KOPT-K1 (cell line): Measurements from ENCODE around the gene CST8.

Source experiments
- H3K27ac ChIP-seq: fragments of 200-600 bp; sonication (generic); 2 replicates; pipeline ENCODE4 v1.5.1; 2016; ENCODE audit warnings: antibody characterized with exemption, mild to moderate bottlenecking, low read depth, low read length; ENCODE audit not compliant: poor library complexity, severe bottlenecking
- H3K36me3 ChIP-seq: fragments of 200-600 bp; sonication (generic); 2 replicates; pipeline ENCODE4 v1.5.1; 2017; ENCODE audit warnings: antibody characterized with exemption, mild to moderate bottlenecking, low read length, moderate library complexity; ENCODE audit not compliant: insufficient read depth
- H3K9me3 ChIP-seq: fragments of 200-600 bp; sonication (generic); 2 replicates; pipeline ENCODE4 v1.5.1; 2017; ENCODE audit warnings: antibody characterized with exemption, low read length, mild to moderate bottlenecking; ENCODE audit not compliant: insufficient read depth, poor library complexity, severe bottlenecking

CST8 gene, protein sequence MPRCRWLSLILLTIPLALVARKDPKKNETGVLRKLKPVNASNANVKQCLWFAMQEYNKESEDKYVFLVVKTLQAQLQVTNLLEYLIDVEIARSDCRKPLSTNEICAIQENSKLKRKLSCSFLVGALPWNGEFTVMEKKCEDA

GRCh38 chr20:23490817-23491216 lies at the start of gene CST8:
Gene CST8 (plus strand): TSS chr20:23491117. CDS start chr20:23491668, 551 bp downstream.
- H3K9me3 ChIP-seq = peaks cover 4% of the 10 kb centered on the region
- H3K36me3 ChIP-seq = no peaks in the 10 kb centered on the region
- H3K27ac ChIP-seq = no peak within 1 kb of the TSS

- Histone ChIP-seq H3K27ac (no peak overlapping the region), H3K36me3 (no peaks in the 10 kb centered on the region), H3K9me3 (no peaks in the 10 kb centered on the region)
Observed at GRCh38 chr20:23441850-23442313, 49.0 kb upstream of the CST8 start.

DNA sequence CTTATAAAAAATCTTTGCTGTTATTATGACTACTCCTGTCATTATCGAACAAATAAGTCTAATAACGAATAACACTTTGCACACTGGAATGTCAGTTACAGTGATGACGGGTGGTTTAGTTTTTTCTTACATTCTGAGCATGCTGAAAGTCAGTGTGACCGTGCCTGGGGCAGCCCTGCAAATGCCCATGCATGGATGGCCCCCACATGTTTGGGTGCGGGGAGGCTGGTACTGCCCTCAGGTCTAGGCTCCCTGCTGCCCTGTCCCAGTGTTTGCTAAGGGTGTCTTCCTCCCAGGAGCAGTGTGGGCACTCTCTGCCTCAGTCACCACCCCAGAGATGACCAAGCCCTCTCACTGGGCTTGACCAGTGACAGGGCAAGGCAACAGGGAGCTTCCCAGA lies 48.5 kb upstream of the CST8 start:
- H3K9me3 ChIP-seq = no peaks in the 10 kb centered on the region
- no peak overlapping the region for H3K27ac ChIP-seq
- H3K36me3 ChIP-seq = no peaks in the 10 kb centered on the region

DNA sequence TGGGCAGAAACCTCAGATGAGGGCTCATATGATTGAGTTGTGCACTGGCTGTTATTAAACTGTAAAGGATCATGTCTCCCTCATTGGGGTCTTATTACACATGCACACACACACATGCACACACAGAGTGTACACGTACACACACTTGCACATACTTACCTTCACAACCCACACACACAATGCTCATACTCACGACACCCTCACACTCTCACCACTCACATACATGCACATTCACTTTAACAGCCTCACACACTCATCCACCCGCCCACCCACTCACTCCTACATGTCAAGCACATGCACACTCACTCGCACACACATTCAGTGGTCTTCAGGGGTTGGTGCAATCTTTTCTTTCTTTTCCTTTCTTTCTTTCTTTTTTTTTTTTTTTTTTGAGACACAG lies 46.1 kb upstream of the CST8 start:
- no peaks in the 10 kb centered on the region for H3K36me3 ChIP-seq

DNA sequence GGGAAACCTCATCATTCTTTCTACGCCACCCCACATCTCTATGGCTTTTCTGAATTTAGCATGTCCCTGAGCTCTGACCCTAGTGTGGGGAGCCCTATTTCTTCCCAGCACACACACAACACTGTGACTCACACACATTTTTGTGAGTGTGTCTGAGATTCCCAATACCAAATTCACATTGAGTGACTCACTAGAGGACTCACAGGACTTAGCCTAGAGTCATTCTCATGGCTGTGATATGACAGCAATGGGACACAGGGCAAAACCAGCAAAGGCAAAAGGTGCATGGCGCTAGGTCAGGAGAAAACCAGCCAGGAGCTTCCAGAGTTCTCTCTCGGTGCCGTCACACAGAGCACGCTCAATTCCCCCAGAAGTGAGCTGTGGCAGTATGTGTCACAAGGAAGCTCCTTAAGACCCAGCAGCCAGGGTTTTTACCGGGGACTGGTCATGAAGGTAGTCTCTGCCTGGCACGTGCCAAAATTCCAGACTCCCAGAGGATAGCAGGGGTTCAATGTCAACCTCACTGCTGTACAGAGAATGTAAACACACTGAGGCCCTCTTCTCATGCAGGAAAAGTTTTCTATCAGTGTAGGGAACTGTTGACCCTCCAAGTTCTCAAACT lies 45.2 kb upstream of the CST8 start:
- Histone ChIP-seq H3K9me3 (no peaks in the 10 kb centered on the region), H3K36me3 (no peaks in the 10 kb centered on the region), H3K27ac (no peak overlapping the region)

More for the DNA sequence above, 46.1 kb upstream of the CST8 start:
- H3K27ac ChIP-seq = no peak overlapping the region
- no peaks in the 10 kb centered on the region for H3K9me3 ChIP-seq

GRCh38 chr20:23446505-23446904 lies 44.4 kb upstream of the CST8 start:
- Histone ChIP-seq H3K27ac (no peak overlapping the region), H3K9me3 (no peaks in the 10 kb centered on the region), H3K36me3 (no peaks in the 10 kb centered on the region)

GRCh38 chr20:23448167-23448566 lies 42.8 kb upstream of the CST8 start:
- Histone ChIP-seq H3K36me3 (no peaks in the 10 kb centered on the region), H3K27ac (no peak overlapping the region), H3K9me3 (no peaks in the 10 kb centered on the region)

DNA sequence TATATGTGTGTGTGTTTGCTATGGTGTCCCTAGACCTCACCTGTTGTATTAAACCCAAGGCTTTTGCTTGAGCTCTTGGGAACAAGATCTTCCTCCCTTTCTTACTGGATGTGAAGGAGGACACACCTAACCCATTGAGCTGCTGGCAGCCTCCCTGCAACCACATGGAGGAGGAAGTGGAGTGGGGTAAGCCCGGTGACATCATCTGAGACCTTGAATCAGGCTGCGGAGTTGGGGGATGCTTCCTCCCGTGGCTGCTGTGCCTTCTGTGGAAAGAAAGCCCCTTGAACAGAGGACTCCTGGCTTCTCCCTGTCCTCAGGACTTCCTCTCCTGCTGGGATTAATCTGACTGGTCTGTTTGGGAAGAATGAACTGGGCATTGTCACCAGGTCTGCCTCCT lies 41.5 kb upstream of the CST8 start:
- H3K27ac ChIP-seq = no peak overlapping the region
- H3K9me3 ChIP-seq = no peaks in the 10 kb centered on the region
- no peaks in the 10 kb centered on the region for H3K36me3 ChIP-seq

DNA sequence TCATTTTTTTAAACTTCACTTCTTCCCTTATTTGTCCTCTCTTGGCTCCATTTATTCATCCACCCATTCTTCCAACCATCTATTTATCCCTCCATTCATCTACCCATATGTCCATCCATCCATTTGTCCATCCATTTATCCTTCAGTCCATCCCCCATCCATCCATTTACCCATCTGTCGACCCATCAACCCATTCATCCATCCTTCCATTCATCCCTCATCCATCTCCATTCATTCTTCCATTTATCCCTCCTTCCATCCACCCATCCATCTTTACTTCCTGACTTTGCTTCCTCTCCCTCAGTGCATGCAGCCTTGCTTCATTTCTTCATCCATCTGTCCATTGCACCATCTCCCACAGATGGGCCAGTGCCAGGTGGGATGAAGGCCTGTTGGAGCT lies 40.0 kb upstream of the CST8 start:
- Histone ChIP-seq H3K36me3 (no peaks in the 10 kb centered on the region), H3K27ac (no peak overlapping the region)

DNA sequence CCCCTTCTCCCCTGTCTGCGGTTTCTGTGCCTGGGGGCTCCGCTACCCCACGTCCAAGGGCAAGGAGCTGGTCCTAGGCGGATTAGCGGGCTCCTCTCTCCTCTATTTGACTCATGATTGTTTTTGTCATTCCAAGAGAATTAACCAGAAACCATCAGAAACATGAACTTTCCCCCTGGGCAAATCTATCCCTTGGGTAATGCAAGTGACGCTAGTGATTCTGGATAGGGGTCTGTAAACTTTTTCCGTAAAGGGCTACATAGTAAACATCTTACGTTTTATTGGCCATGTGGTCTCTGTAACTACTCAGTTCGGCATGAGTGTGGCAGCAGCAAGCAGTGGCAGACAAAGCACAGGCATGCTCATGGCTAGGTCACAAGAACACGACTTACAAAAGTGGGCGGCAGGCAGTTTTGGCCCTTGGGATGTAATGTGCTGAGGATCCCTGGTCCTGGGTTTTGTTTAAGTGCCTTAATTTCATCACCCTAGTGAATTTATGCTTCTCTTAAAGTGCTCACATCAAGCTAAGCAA lies 38.9 kb upstream of the CST8 start:
- Histone ChIP-seq H3K9me3 (no peaks in the 10 kb centered on the region), H3K36me3 (no peaks in the 10 kb centered on the region), H3K27ac (no peak overlapping the region)

More for the DNA sequence above, 40.0 kb upstream of the CST8 start:
- H3K9me3 ChIP-seq = no peaks in the 10 kb centered on the region

DNA sequence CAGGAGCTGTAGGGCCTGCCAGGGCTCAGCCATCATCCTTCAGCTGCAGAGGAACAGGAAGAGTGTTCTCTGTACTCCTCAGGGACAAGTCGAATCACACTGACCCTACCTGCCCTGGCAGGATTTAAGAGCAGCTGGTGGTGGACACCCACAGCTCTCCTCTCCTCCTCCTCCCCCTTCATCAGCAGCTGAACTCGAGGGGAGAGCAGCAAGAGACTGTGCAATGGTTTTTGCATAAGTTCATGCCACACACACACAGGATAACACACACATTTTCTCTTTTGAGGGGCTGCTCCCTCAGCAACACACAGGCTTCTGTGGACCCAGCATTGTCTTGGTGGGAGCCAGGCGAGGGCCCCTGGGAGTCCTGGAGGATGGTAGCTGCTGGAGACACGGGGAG lies 38.1 kb upstream of the CST8 start, which contains the start of gene CST11:
TSS of gene CST11 (minus strand) at position 101 of the 400 bp plus-strand sequence. CDS start at position 36, 65 bp downstream.
- H3K36me3 ChIP-seq = no peaks in the 10 kb centered on the region
- H3K27ac ChIP-seq = no peak within 1 kb of the TSS
- H3K9me3 ChIP-seq = no peaks in the 10 kb centered on the region

- Histone ChIP-seq H3K27ac (no peak overlapping the region), H3K9me3 (no peaks in the 10 kb centered on the region), H3K36me3 (no peaks in the 10 kb centered on the region)
Observed at GRCh38 chr20:23453549-23454543, 37.1 kb upstream of the CST8 start.

DNA sequence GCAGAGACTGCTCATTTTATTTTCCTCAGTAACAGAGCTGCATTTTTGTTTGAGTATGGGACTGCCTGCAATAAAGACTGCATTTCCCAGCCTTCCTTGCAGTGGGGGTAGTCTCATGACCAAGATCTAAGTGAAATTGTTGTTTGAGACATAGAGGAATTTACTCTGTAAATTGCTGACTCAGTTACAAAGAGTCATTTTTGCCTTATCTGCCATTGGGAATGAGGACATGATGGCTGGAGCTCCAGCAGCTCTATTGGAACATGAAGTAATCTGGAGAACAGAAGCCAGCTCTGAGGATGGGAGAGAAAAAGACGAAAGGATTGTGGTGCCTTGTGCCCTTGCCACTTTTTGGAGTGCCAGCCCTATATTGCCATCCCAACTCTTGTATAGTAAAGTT lies 36.1 kb upstream of the CST8 start:
- Histone ChIP-seq H3K9me3 (no peaks in the 10 kb centered on the region), H3K36me3 (no peaks in the 10 kb centered on the region), H3K27ac (no peak overlapping the region)

DNA sequence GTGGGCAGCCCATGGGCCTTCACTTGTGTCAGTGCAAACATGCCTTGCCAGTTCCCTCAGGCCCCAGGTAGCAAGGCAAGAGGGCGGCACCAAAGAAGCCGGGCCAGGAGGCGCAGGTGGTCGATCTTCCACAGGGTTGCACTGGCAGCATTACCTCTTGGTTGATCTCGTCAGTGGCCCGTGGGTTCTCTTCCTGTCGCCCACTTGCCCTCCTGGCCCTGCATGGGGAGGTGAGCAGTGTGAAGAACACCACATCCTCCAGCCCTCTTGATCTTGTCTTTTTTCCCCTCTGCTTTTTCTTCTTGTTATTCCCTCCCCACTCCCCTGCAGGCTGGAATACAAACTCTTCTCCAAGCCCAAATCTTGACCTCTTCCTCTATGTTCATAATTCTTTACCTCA lies 35.3 kb upstream of the CST8 start:
- Histone ChIP-seq H3K27ac (peak overlapping the region; percentile 28), H3K9me3 (no peaks in the 10 kb centered on the region), H3K36me3 (no peaks in the 10 kb centered on the region)

- H3K9me3 ChIP-seq = no peaks in the 10 kb centered on the region
- no peaks in the 10 kb centered on the region for H3K36me3 ChIP-seq
- H3K27ac ChIP-seq = peak overlapping the region; percentile 28
Observed at GRCh38 chr20:23456409-23456808, 34.5 kb upstream of the CST8 start.
